Mucosa of rectum (tissue), 2 donors: ENCODE data around the gene AQP12A.
"Not testable (repeated sequence)": the region's sequence is repeated elsewhere in the genome, so short reads cannot be mapped to it uniquely, and the experiment has no call there.

Experiments
- H3K27ac ChIP-seq, 2 donors: one replicate each; pipeline ENCODE4 v1.7.0; 2013; ENCODE audit warnings: inconsistent platforms in 2 of 2, low read depth in 2 of 2, low read length in 2 of 2
- H3K27me3 ChIP-seq, 2 donors: one replicate each; pipeline ENCODE4 v1.7.0; 2013; ENCODE audit warnings: low read length in 2 of 2; ENCODE audit not compliant: control insufficient read depth in 2 of 2, insufficient read depth in 2 of 2
- H3K36me3 ChIP-seq, 2 donors: one replicate each; pipeline ENCODE4 v1.7.0; 2013; ENCODE audit warnings: low read length in 2 of 2; ENCODE audit not compliant: control insufficient read depth in 2 of 2, insufficient read depth in 2 of 2
- H3K4me1 ChIP-seq, 2 donors: one replicate each; pipeline ENCODE4 v1.7.0; 2013; ENCODE audit warnings: low read length in 2 of 2, mild to moderate bottlenecking in 1 of 2; ENCODE audit not compliant: control insufficient read depth in 2 of 2, insufficient read depth in 2 of 2
- H3K4me3 ChIP-seq, 2 donors: one replicate each; pipeline ENCODE4 v1.7.0; 2013; ENCODE audit warnings: low read length in 2 of 2
- H3K9ac ChIP-seq, 2 donors: one replicate each; pipeline ENCODE4 v1.7.0; 2013; ENCODE audit warnings: low read length in 2 of 2, low read depth in 1 of 2, mild to moderate bottlenecking in 1 of 2
- H3K9me3 ChIP-seq, 2 donors: one replicate each; pipeline ENCODE4 v1.7.0; 2013; ENCODE audit warnings: low read length in 2 of 2; ENCODE audit not compliant: control insufficient read depth in 2 of 2
- donor health status: healthy.
- donor health status: Normal muscosa, but diverticular disease.

The AQP12A gene

DNA sequence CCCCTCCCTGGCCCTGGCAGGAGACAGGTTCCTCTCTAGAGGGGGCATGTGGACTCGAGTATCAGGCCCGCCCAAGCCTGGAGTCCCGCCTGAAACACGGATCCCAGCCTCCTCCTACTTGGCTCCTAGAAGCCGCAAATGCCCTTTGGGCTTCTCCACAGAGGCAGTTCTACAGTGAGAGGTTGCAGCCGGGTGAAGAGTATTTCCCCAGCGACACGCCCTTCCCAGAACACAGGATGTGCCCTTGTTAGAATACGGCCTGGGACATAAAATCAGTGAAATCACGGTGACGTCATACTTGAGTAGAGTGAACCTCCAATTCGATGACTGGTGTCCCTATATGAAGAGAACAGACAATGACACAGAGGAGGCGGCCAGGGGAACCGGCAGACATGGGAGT is 13.6 kb upstream of the AQP12A start:
- not testable (repeated sequence) for H3K4me3 ChIP-seq, H3K36me3 ChIP-seq, H3K27me3 ChIP-seq, H3K4me1 ChIP-seq, H3K9me3 ChIP-seq, H3K9ac ChIP-seq, H3K27ac ChIP-seq

DNA sequence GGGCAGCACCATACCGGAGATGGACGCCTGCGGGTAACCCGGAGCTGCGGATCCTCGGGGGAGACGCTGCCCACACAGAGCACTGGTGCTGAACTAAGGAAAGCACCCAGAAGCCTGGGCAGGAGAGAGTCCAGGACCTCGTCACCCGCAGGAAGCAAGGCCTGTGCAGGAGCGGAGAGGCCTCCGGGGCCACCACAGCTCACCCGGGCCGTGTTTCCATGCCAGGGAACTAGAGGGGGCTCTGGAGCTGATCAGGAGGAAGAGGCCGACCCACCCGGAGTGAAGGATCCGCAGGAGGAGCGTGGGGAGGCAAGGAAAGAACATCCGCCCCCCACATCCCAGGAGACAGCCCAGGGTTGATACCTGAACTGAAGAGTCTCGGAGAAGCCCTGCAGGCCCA is 12.8 kb upstream of the AQP12A start:
- H3K9ac ChIP-seq, H3K27me3 ChIP-seq, H3K4me3 ChIP-seq, H3K4me1 ChIP-seq, H3K9me3 ChIP-seq, H3K36me3 ChIP-seq, H3K27ac ChIP-seq: not testable (repeated sequence)

DNA sequence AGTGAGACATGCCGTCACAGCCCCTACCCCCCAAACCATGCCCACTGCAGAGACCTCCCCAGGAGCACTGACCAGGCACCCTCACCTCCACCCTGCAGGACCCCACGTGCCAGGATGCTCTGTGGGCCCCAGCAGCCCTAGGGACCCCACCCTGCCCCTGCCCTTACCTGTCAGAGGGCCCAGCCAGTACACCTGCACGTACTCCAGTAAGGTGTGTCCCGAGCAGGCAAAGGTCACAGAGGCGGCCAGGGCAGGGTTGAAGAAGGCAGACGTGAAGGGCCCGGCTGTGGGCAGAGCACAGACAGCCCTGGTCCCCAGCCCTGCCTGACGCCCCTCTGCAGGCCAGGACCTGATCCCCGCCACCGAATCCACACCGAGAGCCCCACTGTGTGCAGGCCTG is 11.5 kb upstream of the AQP12A start:
- H3K9me3 ChIP-seq, H3K36me3 ChIP-seq, H3K9ac ChIP-seq, H3K27me3 ChIP-seq, H3K4me3 ChIP-seq, H3K27ac ChIP-seq: not testable (repeated sequence)
- H3K4me1 ChIP-seq = peaks cover 0 to 11% of the 10 kb centered on the region in 2 donors

DNA sequence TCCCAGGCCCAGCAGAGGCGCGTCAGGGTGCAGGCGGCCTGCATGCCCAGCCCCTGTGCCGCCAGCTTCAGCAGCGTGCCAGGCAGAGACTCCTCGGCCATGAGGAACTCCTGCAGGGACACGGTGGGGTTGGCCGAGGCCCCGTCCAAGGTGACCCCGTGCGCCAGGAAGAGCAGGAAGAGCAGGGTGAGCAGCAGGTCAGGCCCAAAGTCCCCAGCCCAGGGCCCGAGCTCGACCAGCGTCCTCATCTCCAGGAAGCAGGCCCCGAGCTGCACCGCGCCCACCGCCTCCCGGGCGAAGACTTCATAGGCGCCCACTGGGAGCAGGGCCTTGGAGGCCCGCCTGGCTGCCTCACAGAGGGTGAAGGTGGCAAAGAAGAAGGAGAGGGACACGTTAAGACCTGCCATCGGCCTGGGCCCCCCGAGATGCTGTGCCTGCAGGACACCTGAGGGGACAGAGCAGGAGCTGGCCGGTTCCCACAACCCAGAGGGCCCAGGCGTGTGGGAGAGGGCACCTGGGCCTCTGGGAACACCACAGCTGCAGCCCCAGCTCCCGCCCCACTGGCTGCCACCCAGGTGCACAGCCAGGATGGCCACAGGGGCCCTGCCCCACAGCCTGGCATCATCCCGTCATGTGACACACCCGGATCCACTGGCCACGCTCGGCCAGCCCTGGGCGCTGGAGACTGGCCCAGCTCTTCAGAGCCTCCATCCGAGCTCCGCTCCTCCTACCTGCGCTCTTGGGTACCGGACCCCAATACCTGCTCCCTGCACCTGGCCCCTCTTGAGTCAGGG is 9.0 kb upstream of the AQP12A start, which contains the start of gene AQP12B:
Gene AQP12B, minus strand, starts transcription at position 455 of the 794 bp plus-strand sequence. Its CDS starts 48 bp downstream, at position 407.
- not testable (repeated sequence) for H3K27me3 ChIP-seq, H3K27ac ChIP-seq, H3K9ac ChIP-seq, H3K9me3 ChIP-seq, H3K36me3 ChIP-seq, H3K4me3 ChIP-seq
- H3K4me1 ChIP-seq = peaks cover 13 to 23% of the 10 kb centered on the region in 2 donors

DNA sequence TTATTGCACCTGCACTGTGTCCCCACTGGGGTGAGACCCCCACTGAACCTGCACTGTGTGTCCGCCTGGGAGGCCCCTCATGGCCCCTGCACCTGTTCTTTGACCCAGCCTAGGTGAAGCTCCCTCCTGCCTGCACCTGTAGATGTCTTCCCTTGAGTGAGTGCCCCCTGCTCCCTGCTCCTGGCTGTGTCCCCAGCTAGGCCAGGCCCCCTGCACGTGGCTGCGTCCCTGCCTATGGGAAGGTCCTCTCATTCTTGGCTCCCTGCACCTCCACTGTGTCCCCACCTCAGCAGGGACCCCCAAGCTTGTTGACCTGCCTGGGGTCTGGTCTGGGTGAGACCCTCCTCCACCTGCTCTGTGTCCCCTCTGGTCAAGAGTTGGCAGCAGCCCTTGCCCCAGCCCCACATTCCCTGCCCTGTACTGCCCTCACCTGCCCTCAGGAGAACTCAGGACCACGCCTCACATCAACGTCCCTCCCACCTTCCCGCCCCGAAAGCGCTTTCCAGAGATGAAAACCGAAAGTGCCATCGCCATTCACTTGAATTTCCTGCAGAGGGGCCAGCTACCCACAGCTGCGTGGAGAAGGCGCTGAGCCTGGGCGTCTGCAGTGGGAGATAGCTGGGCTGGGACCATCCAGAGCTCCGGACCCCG is 8.2 kb upstream of the AQP12A start:
- H3K27me3 ChIP-seq, H3K36me3 ChIP-seq, H3K9me3 ChIP-seq: not testable (repeated sequence)
- Histone ChIP-seq H3K9ac (peak overlapping the region in 1 of 2 donors; percentile 73), H3K27ac (peak overlapping the region in 1 of 2 donors; percentile 75), H3K4me3 (peak overlapping the region; percentile 54 to 71), H3K4me1 (peaks cover 13 to 23% of the 10 kb centered on the region in 2 donors)

DNA sequence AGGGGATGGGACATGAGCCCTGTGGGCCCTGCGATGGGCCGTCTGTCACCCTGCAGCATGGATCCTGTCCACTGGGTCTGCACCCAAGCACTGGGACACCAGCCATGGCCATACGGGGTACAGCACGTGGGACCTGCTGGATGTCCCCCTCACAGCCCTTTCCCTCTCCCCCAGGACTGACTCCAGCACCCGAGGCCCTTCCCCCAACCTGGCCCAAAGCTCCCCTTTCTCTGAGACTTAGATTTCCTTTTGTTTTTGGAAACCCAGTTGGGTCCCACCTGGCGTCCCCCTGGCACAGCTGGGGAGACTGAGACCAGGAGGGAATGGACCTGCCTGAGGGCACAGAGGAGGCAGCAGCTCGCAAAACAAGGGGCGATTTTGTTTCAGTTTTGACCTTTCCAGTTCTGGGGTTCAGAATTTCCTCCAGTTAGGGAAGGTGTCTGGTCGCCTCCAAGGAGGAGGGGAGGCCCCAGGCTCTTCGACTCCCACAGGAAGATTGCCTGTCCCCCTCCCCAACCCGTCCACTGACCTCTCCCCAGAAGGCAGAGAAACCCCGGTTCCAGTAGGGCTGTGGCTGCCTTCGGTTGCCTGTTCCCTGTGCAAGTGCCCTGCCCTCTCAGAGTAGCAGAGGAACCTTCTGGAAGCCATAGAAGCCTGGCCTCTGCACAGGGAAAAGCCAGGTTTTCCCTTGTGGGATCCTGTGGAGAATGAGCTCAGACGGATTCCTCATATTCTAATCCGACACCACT is 7.5 kb upstream of the AQP12A start:
- not testable (repeated sequence) for H3K27me3 ChIP-seq
- peak overlapping the region in 1 of 2 donors; percentile 73 for H3K9ac ChIP-seq

DNA sequence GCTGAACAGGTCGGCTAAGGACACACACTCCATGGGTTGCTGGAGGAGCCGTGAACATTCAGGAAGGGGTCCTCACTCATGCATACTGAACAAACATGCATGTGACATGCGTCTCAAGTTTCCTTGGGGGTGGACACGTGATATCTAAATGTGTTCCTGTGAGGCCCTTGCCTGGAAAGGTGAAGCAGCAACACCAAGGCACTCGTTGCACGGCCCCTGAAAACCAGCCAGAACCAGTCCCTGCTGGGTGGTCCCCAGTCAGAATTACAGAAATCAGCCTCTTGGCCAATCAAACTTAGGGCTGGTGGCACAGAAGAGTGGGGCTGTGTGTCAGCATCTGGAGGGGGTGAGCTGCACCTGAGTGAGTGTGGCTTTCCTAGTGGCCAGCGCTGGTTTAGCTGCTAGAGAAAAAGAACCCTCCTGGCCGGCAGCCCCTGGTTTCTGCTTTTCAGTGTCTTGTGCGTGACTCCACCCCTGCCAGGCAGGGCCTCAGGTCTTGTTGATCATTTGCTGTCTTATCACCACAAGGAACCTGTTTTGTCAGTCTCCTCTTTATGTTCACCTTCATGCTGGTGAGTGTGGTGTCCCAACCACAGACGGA is 5.8 kb upstream of the AQP12A start:
- Histone ChIP-seq H3K9ac (peak overlapping the region in 1 of 2 donors; percentile 20), H3K27ac (peak overlapping the region in 1 of 2 donors; percentile 25), H3K36me3 (no peaks in the 10 kb centered on the region), H3K9me3 (no peaks in the 10 kb centered on the region), H3K27me3 (no peaks in the 10 kb centered on the region), H3K4me1 (peaks cover 13 to 30% of the 10 kb centered on the region in 2 donors), H3K4me3 (no peak overlapping the region)

More for the DNA sequence above, 7.5 kb upstream of the AQP12A start:
- H3K27ac ChIP-seq = peak overlapping the region in 1 of 2 donors; percentile 75
- H3K4me1 ChIP-seq = peaks cover 13 to 23% of the 10 kb centered on the region in 2 donors
- peak overlapping the region; percentile 54 to 71 for H3K4me3 ChIP-seq
- not testable (repeated sequence) for H3K9me3 ChIP-seq, H3K36me3 ChIP-seq

DNA sequence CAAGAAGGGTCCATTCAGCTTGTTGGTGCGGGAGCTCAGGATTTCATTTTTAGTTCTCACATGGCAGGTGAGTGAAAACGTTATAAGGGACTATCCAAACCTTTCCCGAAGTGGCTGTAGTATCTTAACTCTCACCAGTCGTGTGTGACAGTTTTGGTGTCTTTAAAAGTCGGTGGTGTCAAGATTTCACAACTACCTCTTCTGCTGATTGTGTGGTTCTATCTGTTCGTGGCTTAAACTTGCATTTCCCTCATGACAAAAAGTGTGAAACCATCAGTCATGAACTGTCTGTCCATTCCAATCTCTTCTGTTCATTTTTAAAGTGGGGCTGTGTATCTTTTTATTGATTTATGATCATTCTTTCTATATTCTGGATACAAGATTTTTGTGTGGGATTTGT is 5.2 kb upstream of the AQP12A start:
- no peaks in the 10 kb centered on the region for H3K9me3 ChIP-seq
- peak overlapping the region in 1 of 2 donors; percentile 7 for H3K4me3 ChIP-seq
- H3K36me3 ChIP-seq = no peaks in the 10 kb centered on the region
- peak overlapping the region in 1 of 2 donors; percentile 25 for H3K27ac ChIP-seq
- H3K4me1 ChIP-seq = peaks cover 13 to 32% of the 10 kb centered on the region in 2 donors
- H3K27me3 ChIP-seq = no peaks in the 10 kb centered on the region
- no peak overlapping the region for H3K9ac ChIP-seq

DNA sequence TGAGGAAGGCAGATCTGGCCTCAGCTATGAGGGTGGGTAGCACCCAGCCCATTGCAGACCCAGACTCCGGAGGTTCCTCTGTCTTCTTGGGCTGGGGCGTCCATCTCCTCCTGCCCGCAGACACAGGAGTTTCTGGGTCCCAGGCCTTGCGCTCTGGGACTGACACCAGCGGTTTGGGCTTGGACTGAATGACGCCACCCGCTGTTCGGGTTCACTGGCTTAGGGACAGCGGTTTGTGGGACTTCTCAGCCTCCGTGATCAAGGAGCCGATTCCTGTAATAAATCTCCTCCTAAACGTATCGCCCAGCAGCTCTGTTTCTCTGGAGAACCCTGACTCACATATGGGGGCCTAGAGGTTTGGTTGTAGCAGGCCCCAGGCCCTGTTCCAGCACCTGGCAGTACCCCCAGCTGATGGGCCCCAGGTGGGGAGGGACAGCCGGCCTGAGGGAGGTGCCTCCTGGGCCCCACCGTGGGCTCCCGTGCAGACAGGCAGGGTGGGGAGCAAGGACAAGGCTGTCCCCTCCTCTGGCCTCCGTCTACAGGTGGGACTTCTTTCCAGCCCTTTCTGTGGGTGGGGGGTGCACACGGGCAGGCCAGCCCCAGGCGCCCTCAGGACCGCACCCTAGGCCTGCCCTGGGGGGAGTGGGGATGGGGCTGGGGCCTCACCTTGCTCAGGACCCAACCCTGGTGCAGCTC is 4.5 kb upstream of the AQP12A start:
- no peak overlapping the region for H3K4me3 ChIP-seq
- no peaks in the 10 kb centered on the region for H3K36me3 ChIP-seq
- H3K9ac ChIP-seq = no peak overlapping the region
- H3K27me3 ChIP-seq = no peaks in the 10 kb centered on the region
- no peak overlapping the region for H3K27ac ChIP-seq
- H3K9me3 ChIP-seq = no peaks in the 10 kb centered on the region
- peaks cover 13 to 32% of the 10 kb centered on the region in 2 donors for H3K4me1 ChIP-seq
